CD4-positive, alpha-beta T cell treated with Interleukin-12 subunit alpha and Interleukin-12 subunit beta, for 1 hour (primary cell): ENCODE measurements around the gene NOD2.

Experiments used
- DNase-seq: peaks from one replicate; pipeline ENCODE4 v3.0.0-alpha.2; 2020

NOD2 gene

DNA sequence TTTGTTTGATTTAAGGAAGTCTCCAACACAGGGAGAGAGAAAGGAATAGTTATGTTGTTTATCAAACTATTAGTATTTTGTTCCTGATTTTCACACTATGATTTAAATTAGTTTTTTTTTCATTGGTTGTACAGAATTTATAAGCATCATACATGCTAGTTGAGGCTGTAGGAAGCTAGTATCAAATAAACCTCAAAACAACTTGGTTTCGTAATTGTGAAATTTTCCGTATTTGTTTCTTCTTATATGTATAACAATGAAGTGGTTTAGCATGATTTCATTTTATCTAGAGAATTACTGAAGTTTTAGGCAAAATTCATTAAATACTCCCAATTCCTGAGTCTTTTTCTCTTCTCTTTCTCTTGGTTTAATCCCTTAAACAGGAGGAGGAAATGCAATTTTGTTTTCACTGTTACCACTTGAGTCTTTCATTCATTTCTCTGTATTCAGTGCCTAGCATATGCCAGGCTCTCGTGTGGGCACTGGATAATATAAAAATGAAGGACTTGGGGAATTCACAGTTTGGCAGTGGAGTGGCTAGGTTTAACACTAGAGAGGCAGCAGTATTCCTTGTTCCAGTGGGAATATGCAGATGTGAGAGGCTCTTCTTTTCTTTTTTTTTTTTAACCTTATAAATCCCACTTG is 50.3 kb downstream of the NOD2 start:
- DNase-seq: no peak

DNA sequence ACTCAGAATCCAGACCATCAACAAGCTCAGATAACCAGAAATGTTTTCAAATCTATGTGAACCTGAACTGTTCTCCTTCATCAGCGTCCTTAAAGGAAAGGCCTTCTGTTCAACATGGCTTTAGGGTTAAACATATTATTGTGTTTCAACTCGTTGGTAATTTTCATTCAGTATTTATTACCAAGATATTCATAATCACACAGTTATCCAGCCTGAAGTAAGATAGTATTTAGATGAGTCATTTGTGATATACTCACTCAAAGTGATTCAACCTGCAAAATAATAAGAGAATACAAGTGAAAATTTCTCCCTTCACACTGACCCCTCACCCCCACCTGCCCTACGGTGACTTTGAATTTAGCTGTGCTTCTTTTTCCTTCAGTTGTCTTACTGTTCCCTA is 51.5 kb downstream of the NOD2 start:
- no peak for DNase-seq

DNA sequence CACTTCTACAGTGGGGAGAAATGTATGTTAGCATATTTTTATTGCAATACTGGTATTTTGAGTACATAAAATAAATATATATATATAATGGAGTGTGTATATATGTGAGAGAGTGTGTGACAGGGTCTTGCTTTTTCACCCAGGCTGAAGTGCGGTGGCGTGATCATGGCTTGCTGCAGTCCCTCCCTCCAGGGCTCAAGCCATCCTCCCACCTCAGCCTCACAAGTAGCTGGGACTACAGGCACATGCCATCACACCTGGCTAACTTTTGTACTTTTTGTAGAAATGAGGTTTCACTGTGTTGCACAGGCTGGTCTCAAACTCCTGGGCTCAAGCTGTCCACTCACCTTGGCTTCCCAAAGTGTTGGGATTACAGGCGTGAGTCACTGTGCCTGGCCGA is 52.5 kb downstream of the NOD2 start:
- no peak for DNase-seq

DNA sequence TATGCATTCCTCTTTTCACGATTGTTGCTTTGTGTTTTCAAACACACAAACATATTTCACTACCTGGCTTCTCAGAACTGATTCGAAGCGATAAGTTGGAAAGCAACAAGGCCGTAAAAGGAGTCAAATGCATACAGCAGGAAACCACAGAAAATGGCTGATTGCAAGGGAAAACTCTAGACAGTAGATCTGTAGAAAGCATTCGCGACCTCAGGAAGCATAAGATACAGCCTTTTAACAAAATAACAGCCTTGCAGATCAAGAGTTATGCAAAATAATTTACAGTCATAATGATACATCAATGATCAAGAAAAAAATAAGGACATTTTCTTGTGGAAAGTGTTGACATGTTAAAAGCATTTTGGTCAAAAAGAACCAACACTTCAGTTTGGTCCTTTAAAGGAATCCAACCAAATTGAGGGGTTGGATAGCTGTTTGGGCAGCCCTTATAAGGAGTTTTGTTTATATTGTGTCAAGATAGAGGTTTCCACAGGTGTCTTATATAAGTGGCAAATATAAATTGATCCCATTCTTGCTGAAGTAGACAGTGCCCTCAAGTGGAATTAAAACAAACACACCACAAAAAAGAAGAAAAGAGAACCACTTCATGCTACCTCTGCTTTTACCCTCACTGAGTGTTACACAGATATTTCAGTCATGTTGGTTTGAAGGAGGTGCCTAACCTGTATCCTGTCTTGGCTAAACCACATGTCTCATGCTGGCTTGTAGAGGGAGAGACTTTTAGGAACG is 54.0 kb downstream of the NOD2 start:
- peak; percentile 72 for DNase-seq

DNA sequence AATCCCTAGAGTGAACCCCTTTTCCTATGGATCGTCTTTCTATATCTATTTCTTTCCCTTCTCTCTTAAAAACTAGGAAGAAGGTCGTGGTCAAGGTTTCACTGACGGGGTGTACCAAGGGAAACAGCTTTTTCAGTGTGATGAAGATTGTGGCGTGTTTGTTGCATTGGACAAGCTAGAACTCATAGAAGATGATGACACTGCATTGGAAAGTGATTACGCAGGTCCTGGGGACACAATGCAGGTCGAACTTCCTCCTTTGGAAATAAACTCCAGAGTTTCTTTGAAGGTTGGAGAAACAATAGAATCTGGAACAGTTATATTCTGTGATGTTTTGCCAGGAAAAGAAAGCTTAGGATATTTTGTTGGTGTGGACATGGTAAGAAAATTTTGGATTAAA is 58.1 kb downstream of the NOD2 start:
- no peak for DNase-seq

DNA sequence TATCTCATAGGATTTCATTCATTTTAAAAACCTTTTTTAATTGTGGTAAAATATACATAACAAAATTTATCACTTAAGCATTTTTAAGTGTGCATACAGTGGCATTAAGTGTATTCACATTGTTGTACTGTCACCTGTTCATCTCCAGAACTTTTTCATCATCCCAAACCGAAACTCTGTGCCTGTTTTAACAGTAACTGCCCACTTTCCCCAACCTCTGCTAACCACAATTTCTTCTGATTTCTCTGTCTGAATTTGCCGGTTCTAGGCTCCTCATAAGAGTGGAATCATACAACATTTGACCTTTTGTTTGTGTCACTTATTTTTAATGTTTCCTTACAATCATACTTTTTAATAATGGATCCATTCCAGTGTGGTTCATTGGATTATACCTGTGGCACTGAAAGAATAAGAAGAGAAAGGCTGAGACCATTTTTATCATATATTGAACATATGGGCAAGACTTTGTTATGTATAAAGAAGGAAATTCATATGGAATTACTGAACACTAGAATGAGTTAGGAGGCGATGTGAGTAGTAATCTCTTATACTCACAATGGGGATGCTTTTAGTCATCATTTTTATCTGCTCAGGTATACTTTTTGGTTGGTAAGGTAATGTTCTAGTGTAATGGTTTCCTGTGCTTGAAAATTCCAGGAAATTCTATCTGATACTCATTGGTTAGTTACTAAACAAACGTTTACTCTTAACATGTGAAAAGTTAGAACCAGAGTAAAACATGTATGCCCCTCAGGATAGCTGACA is 59.2 kb downstream of the NOD2 start:
- DNase-seq: no peak

DNA sequence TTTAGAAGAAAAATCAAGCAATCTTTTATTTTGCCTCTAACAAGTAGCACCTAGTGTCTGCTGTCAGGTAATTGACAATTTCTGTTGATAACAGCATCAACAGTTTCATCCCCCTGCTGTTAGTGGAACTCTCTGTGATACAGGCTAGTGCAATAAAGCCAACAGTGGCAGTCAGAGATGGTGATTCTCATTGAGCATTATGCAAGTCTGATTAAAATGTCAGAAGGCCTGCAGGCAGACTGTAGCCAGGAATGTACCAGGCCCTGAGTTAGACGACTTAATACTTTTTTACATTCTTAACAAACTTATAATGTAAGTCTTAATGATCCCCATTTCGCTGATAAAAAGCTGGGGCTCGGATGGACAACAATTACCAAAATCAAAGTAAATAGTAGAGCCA is 63.1 kb downstream of the NOD2 start:
- no peak for DNase-seq

DNA sequence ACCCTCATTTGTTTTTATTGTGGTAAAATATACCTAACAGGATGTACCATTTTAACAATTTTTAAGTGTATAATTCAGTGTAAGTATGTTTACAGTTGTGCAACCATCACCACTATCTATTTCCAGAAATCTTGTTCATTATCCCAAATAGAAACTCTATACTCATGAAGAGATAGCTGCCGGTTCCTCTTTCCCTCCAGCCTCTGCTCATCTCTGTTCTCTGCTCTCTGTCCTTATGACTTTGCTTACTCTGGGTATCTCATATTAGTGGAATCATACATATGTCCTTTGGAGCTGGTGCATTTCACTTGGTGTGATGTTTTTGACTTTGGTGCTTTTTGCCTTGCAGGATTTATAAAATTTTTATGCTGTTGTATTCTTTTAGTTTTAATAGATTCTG is 67.9 kb downstream of the NOD2 start:
- DNase-seq: no peak

DNA sequence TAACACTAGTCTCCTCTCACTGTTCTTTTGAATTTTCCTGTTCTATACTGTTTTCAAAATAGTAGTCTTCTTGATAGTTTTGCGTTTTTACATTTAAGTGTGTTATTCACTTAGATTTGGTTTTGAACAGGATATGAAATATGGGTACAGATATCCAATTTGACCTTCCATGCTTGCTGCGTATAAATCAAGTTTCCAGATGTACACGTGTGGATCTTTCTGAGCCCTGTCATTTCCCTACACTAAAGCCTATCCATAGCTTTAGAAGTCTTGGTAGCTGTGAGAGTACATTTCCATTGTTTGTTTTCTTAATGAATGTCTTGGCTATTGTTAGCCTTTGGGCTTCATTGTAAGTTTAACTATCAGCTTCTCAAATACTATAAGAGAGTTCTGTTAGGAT is 68.8 kb downstream of the NOD2 start:
- no peak for DNase-seq

DNA sequence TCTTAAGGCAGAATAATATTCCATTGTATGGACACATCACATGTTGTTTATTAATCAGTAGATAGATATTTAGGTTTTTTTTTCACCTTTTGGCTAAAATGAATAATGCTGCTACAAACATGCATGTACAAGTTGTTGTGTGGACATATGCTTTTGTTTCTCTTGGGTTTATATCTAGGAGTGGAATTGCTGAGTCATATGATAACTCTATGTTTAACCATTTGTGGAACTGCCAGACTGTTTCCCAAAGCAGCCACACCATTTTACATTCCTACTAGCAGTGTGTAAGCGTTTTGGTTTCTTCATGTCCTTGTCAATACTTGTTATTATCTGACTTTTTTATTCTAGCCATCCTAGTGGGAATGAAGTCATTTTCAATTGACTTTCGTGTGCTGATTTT is 69.8 kb downstream of the NOD2 start:
- no peak for DNase-seq

DNA sequence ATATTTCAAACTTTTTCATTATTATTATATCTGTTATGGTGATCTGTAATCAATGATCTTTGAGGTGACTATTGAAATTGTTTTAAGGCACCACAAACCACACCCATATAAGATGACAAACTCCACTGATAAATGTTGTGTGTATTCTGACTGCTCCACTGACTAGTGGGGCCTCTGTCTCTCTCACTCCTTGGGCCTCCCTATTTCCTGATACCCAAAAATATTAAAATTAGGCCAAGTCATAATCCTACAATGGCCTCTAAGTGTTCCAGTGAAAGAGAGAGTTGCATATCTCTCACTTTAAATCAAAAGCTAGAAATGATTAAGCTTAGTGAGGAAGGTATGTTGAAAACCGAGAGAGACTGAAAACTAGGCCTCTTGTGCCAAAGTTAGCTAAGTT is 71.9 kb downstream of the NOD2 start:
- DNase-seq: no peak

DNA sequence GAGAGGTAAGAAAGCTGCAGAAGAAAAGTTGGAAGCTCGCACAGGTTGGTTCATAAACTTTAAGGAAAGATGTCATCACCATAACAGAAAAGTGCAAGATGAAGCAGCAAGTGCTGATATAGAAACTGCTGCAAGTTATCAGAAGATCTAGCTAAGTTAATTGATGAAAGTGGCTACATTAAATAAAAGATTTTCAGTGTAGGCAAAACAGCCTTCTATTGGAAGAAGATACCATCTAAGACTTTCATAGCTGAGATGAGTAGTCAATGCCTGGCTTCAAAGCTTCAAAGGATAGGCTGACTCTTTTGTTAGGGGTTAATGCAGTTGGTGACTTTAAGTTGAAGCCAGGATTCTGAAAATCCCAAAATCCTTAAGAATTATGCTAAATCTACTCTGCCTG is 72.5 kb downstream of the NOD2 start:
- no peak for DNase-seq

DNA sequence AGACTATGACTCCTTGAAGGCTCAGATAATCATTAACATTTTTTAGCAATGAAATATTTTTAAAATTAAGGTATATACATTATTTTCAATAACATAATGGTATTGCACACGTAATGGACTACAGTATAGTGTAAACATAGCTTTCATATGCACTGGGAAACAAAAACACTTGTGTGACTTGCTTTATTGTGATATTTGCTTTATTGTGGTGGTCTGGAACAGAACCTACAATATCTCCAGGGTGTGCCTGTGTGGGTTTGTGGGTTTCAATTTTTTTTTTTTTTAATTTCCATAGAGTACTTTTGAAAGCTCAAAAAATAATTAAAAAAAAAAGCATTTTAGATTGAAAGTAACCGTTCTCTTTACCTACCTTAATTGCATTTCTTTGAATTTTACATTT is 73.8 kb downstream of the NOD2 start:
- no peak for DNase-seq

DNA sequence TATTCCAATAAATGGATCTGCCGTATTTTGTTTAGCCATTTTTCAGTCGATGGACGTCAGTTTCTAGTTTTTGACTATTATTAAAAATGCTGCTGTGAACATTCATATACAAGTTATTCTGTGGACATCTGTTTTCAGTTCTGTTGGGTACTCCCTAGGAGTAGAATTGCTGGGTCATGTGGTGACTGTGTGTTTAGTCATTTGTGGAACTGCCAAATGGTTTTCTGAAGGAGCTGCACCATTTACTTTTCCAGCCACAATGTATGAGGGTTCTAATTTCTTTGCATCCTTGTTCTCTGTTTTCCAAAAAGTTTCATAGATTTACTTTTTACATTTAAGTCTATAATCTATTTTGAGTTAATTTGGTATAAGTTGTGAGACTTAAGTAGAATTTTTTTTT is 78.0 kb downstream of the NOD2 start:
- no peak for DNase-seq

DNA sequence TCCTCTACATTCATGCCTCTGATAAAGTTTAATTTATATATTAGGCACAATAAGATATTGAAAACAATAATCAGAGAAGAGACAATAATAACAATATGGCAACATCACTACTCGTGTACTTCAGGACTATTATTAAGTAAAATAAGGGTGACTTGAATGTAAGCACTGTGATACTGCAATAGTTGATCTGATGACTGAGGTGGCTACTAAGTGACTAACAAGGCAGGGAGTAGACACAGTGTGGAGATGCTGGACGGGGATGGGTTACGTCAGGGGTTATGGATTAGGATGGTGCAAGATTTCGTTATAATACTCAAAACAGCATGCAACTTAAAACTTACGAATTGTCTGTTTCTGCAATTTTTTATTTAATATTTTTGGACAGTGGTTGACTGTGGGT is 81.0 kb downstream of the NOD2 start:
- DNase-seq: no peak

DNA sequence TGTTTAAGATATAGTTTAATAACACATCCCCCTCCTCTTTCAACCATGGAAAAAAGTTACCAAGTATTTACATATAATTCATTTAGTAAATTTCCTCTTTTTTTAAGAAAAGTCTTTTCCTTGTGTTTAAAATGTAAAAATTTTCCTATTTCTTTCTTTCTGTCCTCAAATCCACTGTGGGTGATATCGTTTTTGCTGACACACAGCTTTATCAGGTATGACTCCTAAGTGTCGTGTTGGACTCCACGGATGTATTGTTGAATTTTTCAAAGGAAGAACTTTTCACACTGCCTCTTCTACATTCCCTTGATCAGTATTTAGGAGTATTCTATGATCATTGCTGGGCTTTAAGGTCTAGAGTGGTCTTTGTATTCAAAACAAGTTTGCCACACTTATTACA is 81.6 kb downstream of the NOD2 start:
- DNase-seq: no peak

DNA sequence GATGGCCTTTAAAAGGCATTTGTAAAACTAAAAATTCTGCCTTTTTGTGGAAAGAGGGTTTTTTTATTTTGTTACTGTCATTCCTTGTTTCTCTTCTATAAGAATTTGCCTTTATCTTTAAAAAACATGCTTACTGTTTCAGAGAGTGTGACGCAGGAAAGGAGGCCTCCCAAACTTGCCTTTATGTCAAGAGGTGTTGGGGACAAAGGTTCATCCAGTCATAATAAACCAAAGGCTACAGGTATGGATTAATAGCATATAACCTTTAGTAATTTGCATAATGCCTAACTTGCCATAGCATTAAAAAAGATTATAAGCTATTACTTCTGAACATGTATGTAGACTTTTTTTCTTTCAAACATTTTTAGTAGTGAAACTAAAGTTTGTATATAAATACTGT is 82.6 kb downstream of the NOD2 start:
- DNase-seq: no peak

DNA sequence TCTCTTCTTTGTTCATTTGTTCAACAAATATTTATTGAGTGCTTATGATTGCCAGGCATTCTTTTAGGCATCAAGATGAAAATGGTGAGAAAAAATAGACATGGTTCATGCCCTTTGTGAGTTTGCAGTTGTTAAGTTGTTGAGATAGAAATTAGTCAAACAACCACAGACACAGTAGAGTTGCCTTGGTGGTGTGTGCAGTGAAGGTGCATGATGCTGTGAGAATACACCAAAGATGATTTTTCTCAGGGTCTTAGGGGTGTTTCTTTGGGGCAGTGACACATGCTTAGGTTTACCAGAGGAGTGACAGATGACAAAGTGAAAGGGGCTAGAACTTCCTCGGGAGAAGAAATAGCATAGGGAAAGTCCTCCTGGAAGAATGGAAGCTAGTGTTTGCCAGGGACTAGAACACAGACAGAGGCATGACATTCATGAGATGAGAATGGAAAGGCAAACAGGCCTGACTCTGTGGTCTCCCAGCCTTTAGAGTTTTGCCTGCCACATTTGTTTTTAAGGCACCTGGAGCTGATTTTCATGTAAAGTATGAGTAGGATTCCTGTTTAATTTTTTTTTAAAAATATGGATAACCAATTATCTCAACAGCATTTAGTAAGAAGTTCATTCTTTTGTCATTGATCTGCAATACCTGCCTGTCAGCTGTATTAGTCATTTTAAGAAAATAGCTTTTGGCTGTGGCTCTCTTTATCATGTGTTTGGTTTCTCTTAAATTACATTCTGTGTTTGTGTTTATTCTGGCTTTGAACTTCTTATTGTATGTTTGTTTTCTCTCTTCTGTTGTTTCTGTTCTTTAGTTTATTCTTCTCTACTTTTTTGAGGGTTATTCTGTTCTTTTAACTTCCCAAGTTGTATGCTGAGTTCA is 85.1 kb downstream of the NOD2 start:
- no peak for DNase-seq

DNA sequence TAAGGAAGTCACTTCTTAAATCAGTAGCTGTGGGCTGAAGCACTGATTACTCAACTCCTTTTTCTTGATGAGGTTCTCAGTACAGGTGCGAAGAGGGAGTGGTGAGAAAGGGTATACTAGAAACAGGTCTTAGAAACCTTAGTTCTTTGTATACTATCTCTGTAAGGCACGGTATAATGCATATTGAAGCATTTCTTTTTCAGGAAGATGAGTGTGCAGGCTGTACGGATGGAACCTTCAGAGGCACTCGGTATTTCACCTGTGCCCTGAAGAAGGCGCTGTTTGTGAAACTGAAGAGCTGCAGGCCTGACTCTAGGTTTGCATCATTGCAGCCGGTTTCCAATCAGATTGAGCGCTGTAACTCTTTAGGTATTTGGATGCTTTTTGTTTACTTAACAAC is 87.6 kb downstream of the NOD2 start:
- peak; percentile 38 for DNase-seq

DNA sequence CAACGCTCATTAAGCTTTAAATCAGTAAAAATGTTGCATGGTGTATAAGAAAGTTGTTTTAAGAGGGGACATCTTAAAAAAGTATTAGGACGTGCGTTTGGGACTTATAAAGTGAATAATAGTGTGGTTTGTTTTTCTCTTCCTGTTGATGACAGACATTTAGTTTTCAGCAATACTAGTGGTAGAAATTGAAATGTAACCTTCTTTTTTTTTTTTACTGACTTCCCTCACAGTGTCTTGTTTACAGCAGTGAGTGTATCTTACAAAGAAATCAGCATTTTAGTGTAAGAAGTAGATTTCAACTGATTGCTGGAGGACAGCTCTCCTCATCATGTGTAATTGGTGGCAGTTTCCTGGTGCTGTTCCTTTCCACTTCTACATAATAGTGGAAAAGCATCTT is 88.1 kb downstream of the NOD2 start:
- DNase-seq: no peak
